ENCODE measurements around the gene TBC1D4.

DNA sequence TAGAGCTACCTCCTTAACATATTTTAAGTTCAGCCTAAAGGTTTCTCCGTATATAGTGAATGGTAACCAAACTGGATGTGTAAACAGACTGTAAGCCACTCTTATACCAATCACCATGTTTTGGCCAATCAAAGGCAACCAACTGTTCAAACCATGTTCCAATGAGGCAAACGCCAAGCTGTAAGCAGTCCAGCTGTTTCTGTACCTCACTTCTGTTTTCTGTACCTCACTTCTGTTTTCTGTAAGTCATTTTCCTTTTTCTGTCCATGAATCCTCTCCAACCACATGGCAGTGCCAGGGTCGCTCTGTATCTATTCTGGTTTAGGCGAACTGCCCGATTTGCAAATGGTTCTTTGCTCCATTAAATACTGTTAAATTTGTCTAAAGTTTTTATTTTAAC is 31.3 kb upstream of the TBC1D4 start:
- no peak for TF ChIP-seq EP300 (IDR thresholded peaks at IDR 0.05; ENCODE audit: borderline replicate concordance in 1 of 2, control insufficient read depth in 1 of 2, low read depth in 2 of 2, low read length in 2 of 2)
- TF ChIP-seq CTCF (IDR thresholded peaks at IDR 0.05 in 2 of 3, conservative IDR thresholded peaks at IDR 0.05 in 1 of 3; ENCODE audit: control insufficient read depth in 2 of 3, extremely low read depth in 1 of 3, insufficient read depth in 1 of 3, low read depth in 3 of 3, low read length in 3 of 3) = no peak
- no peak for TF ChIP-seq POLR2A (IDR thresholded peaks at IDR 0.05; ENCODE audit: low read depth, low read length)
- TF ChIP-seq REST (IDR thresholded peaks at IDR 0.05; ENCODE audit: low read depth, low read length) = no peak
- TF ChIP-seq MEF2A (IDR thresholded peaks at IDR 0.05; ENCODE audit: insufficient read depth, low read depth, low read length) = no peak
- no peak for TF ChIP-seq JUND (IDR thresholded peaks at IDR 0.05; ENCODE audit: low read depth, low read length)
- TF ChIP-seq POLR2AphosphoS5 (IDR thresholded peaks at IDR 0.05; ENCODE audit: low read length) = no peak
- TF ChIP-seq, protein P1, sequence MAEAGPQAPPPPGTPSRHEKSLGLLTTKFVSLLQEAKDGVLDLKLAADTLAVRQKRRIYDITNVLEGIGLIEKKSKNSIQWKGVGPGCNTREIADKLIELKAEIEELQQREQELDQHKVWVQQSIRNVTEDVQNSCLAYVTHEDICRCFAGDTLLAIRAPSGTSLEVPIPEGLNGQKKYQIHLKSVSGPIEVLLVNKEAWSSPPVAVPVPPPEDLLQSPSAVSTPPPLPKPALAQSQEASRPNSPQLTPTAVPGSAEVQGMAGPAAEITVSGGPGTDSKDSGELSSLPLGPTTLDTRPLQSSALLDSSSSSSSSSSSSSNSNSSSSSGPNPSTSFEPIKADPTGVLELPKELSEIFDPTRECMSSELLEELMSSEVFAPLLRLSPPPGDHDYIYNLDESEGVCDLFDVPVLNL (IDR thresholded peaks at IDR 0.05; ENCODE audit: low read depth, low read length) = no peak
- TF ChIP-seq, protein P2, sequence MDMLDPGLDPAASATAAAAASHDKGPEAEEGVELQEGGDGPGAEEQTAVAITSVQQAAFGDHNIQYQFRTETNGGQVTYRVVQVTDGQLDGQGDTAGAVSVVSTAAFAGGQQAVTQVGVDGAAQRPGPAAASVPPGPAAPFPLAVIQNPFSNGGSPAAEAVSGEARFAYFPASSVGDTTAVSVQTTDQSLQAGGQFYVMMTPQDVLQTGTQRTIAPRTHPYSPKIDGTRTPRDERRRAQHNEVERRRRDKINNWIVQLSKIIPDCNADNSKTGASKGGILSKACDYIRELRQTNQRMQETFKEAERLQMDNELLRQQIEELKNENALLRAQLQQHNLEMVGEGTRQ (IDR thresholded peaks at IDR 0.05; ENCODE audit: borderline replicate concordance, low read depth, low read length) = no peak
- no peak for TF ChIP-seq TCF12 (IDR thresholded peaks at IDR 0.05; ENCODE audit: low read depth, low read length)
- no peak for TF ChIP-seq TBL1XR1 (IDR thresholded peaks at IDR 0.05; ENCODE audit: low read depth, low read length)

All from GM12878 (cell line).